Measurements from ENCODE around the gene DGKK. TPM values are rescaled to one million over a fixed set of nuclear protein-coding genes. Genes with fewer than 3 reads are reported as not detected.

DGKK gene
- total and polyA plus RNA-seq, 4 donors = 0.01 to 0.03 (median 0.02) TPM; not detected in 1

DNA sequence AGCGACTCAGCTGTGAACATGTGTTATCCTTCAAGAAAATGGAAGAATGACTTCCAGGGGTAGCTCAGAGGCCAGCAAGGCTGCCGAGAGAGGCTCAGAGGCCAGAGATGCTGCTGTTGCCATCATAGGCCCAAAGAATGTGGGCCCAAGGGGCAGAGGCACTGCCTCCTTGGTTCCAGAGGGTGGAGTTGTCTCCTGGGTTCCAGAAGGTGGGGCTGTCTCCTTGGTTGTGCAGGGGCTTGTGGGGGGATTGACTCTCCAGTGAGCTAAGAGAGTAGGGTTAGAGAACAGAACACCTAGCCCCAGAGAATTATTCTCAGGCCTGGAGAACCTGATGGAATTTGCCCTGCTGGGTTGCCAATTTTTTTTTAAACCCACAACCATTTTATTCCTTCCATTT is 62.6 kb downstream of the DGKK start:
- no peak overlapping the region for H3K27ac ChIP-seq (ENCODE audit: low read depth in 1 of 2, low read length in 1 of 2)
- WGBS, 2 donors = 75 to 89% methylated on average over 1 to 2 of the region's 2 CpGs
- H3K9me3 ChIP-seq (ENCODE audit: control insufficient read depth in 4 of 4, insufficient read depth in 3 of 4, low read length in 3 of 4) = peaks cover 0 to 2% (median 0%) of the 10 kb centered on the region in 4 donors
- TF ChIP-seq, protein P1, sequence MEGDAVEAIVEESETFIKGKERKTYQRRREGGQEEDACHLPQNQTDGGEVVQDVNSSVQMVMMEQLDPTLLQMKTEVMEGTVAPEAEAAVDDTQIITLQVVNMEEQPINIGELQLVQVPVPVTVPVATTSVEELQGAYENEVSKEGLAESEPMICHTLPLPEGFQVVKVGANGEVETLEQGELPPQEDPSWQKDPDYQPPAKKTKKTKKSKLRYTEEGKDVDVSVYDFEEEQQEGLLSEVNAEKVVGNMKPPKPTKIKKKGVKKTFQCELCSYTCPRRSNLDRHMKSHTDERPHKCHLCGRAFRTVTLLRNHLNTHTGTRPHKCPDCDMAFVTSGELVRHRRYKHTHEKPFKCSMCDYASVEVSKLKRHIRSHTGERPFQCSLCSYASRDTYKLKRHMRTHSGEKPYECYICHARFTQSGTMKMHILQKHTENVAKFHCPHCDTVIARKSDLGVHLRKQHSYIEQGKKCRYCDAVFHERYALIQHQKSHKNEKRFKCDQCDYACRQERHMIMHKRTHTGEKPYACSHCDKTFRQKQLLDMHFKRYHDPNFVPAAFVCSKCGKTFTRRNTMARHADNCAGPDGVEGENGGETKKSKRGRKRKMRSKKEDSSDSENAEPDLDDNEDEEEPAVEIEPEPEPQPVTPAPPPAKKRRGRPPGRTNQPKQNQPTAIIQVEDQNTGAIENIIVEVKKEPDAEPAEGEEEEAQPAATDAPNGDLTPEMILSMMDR (IDR thresholded peaks at IDR 0.05; ENCODE audit: control extremely low read depth, extremely low read depth) = no peak
- H3K27me3 ChIP-seq (ENCODE audit: control insufficient read depth in 3 of 3, insufficient read depth in 3 of 3, low read length in 2 of 3) = peaks cover 0 to 5% (median 0%) of the 10 kb centered on the region in 3 donors
- DNase-seq (no peak), ATAC-seq (ENCODE audit: insufficient read depth, low FRiP score) (no peak)
- no peak overlapping the region for H3K9ac ChIP-seq (ENCODE audit: insufficient read depth in 1 of 2, low read length in 2 of 2)
- H3K4me3 ChIP-seq = no peak overlapping the region
- H3K36me3 ChIP-seq (ENCODE audit: control insufficient read depth in 4 of 4, insufficient read depth in 4 of 4, low read length in 4 of 4) = no peaks in the 10 kb centered on the region
- no peaks in the 10 kb centered on the region for H3K4me1 ChIP-seq (ENCODE audit: control insufficient read depth in 5 of 5, insufficient read depth in 5 of 5, low read length in 5 of 5)

DNA sequence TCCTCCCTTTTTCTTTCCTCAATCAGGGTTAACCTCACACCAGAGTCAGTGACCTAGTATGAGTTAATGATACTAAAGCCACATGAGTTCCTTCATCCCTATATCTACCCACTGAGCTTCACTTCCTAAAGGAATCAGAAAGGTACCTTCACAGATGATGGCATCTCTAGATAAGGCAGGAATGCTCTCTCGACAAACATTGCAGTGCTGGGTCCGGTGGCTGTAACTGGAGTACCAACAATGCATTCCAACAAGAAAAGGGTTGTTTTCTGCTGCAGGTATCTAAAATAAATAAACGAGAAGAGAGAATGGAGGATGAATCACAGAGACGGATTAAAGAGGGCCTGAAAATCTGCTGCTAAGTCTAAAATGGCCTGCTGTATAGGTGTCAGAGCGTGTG is 66.7 kb downstream of the DGKK start:
- ATAC-seq (ENCODE audit: insufficient read depth, low FRiP score) (no peak), DNase-seq (no peak)
- TF ChIP-seq, protein P1 (IDR thresholded peaks at IDR 0.05; ENCODE audit: control extremely low read depth, extremely low read depth) = no peak
- Histone ChIP-seq H3K9me3 (ENCODE audit: control insufficient read depth in 4 of 4, insufficient read depth in 3 of 4, low read length in 3 of 4) (peaks cover 0 to 2% (median 0%) of the 10 kb centered on the region in 4 donors), H3K27ac (ENCODE audit: low read depth in 1 of 2, low read length in 1 of 2) (no peak overlapping the region), H3K4me1 (ENCODE audit: control insufficient read depth in 5 of 5, insufficient read depth in 5 of 5, low read length in 5 of 5) (no peaks in the 10 kb centered on the region), H3K36me3 (ENCODE audit: control insufficient read depth in 4 of 4, insufficient read depth in 4 of 4, low read length in 4 of 4) (no peaks in the 10 kb centered on the region), H3K9ac (ENCODE audit: insufficient read depth in 1 of 2, low read length in 2 of 2) (no peak overlapping the region), H3K27me3 (ENCODE audit: control insufficient read depth in 3 of 3, insufficient read depth in 3 of 3, low read length in 2 of 3) (peaks cover 0 to 13% (median 4%) of the 10 kb centered on the region in 3 donors), H3K4me3 (no peak overlapping the region)
- WGBS, 2 donors = 53 to 79% methylated on average over 5 of the region's 5 CpGs

DNA sequence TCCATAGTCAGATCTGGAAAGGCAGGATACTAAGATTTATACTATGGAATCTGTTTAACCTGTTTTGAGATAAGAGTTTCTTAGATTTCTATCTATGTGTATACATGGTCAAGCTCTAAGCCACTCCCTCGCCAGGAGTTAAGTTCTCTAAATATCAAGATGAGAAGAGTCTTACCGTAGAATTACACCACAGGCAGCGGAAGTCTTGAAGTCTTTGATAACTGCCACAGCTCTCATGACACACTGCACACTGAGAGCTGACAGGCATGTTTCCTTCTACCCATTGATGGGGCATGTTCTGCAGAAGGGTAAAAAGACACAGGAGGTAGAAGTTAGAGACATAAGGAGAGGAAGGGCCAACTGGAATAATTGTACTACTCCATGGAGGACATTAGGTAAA is 67.7 kb downstream of the DGKK start:
- Histone ChIP-seq H3K27me3 (ENCODE audit: control insufficient read depth in 3 of 3, insufficient read depth in 3 of 3, low read length in 2 of 3) (peaks cover 0 to 13% (median 9%) of the 10 kb centered on the region in 3 donors), H3K9ac (ENCODE audit: insufficient read depth in 1 of 2, low read length in 2 of 2) (no peak overlapping the region), H3K9me3 (ENCODE audit: control insufficient read depth in 4 of 4, insufficient read depth in 3 of 4, low read length in 3 of 4) (peaks cover 0 to under 1% (median 0%) of the 10 kb centered on the region in 4 donors), H3K4me3 (no peak overlapping the region), H3K36me3 (ENCODE audit: control insufficient read depth in 4 of 4, insufficient read depth in 4 of 4, low read length in 4 of 4) (no peaks in the 10 kb centered on the region), H3K4me1 (ENCODE audit: control insufficient read depth in 5 of 5, insufficient read depth in 5 of 5, low read length in 5 of 5) (no peaks in the 10 kb centered on the region), H3K27ac (ENCODE audit: low read depth in 1 of 2, low read length in 1 of 2) (no peak overlapping the region)
- TF ChIP-seq, protein P1 (IDR thresholded peaks at IDR 0.05; ENCODE audit: control extremely low read depth, extremely low read depth) = no peak
- DNase-seq (no peak), ATAC-seq (ENCODE audit: insufficient read depth, low FRiP score) (no peak)
- WGBS, 2 donors = 60 to 72% methylated on average over 3 of the region's 3 CpGs

DNA sequence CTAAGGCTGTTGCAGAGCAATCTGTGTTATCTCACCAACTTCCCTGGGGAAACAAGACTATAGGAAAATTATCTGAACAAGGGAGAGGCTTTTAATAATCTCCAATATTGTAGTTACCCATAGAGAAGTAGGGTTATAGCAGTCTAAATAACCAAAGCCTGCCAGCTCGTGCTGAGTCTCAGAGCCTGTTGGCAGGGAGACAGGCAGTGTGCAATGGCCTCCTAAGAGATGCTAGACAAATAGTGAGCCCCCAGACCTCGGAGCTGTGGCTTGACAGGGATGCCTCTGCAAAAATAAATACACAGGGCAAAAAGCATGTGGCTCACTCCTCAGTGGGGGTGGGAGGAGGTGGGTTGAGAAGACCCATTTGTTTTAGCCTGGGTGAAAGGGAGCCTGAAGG is 76.7 kb downstream of the DGKK start:
- DNase-seq (peak in 1 of 3 donors; percentile 1), ATAC-seq (ENCODE audit: insufficient read depth, low FRiP score) (no peak)
- H3K27ac ChIP-seq (ENCODE audit: low read depth in 1 of 2, low read length in 1 of 2) = no peak overlapping the region
- no peaks in the 10 kb centered on the region for H3K4me1 ChIP-seq (ENCODE audit: control insufficient read depth in 5 of 5, insufficient read depth in 5 of 5, low read length in 5 of 5)
- no peak overlapping the region for H3K4me3 ChIP-seq
- H3K27me3 ChIP-seq (ENCODE audit: control insufficient read depth in 3 of 3, insufficient read depth in 3 of 3, low read length in 2 of 3) = peaks cover 0 to 21% (median 12%) of the 10 kb centered on the region in 3 donors
- no peaks in the 10 kb centered on the region for H3K9me3 ChIP-seq (ENCODE audit: control insufficient read depth in 4 of 4, insufficient read depth in 3 of 4, low read length in 3 of 4)
- TF ChIP-seq, protein P1 (IDR thresholded peaks at IDR 0.05; ENCODE audit: control extremely low read depth, extremely low read depth) = no peak
- no peaks in the 10 kb centered on the region for H3K36me3 ChIP-seq (ENCODE audit: control insufficient read depth in 4 of 4, insufficient read depth in 4 of 4, low read length in 4 of 4)
- WGBS, 2 donors = 32 to 61% methylated on average over 2 of the region's 2 CpGs
- H3K9ac ChIP-seq (ENCODE audit: insufficient read depth in 1 of 2, low read length in 2 of 2) = no peak overlapping the region
